Activated naive CD4-positive, alpha-beta T cell treated with anti-CD3 and anti-CD28 coated beads for 36 hours (primary cell): ENCODE data around the gene CADPS. TPM values are rescaled to one million over a fixed set of nuclear protein-coding genes. Genes with fewer than 3 reads are reported as not detected.
"Not testable (repeated sequence)": the region's sequence is repeated elsewhere in the genome, so short reads cannot be mapped to it uniquely, and the experiment has no call there.

Experiments
- CTCF ChIA-PET: fragments of 350-600 bp; sonication (Branson Sonifier 250); formaldehyde crosslinking; loops from one replicate; lab custom pipeline; 2021; ENCODE audit warnings: antibody characterized with exemption; lab: Charles Lee
- DNase-seq: peaks from one replicate; pipeline ENCODE4 v3.0.0-alpha.2; 2020
- H3K27ac Mint-ChIP-seq: one replicate; pipeline ENCODE4 v1.8.0; 2021; ENCODE audit warnings: mild to moderate bottlenecking, mixed read lengths
- H3K27me3 Mint-ChIP-seq: one replicate; pipeline ENCODE4 v1.8.0; 2021; ENCODE audit warnings: low read depth, mixed read lengths
- H3K36me3 Mint-ChIP-seq: one replicate; pipeline ENCODE4 v1.8.0; 2021; ENCODE audit warnings: low read depth, mixed read lengths
- H3K4me1 Mint-ChIP-seq: one replicate; pipeline ENCODE4 v1.8.0; 2021; ENCODE audit warnings: low read depth, mixed read lengths
- H3K4me3 Mint-ChIP-seq: one replicate; pipeline ENCODE4 v1.8.0; 2021; ENCODE audit warnings: mild to moderate bottlenecking, moderate library complexity, mixed read lengths
- H3K9me3 Mint-ChIP-seq: one replicate; pipeline ENCODE4 v1.8.0; 2021; ENCODE audit warnings: mixed read lengths
- intact Hi-C: fragments of 100-400 bp; cut with micrococcal nuclease; formaldehyde crosslinking; loops from one replicate; pipeline ENCODE4 v1.15.1; 2023
- total RNA-seq, 2 experiments: library from RNA; stranded (reverse); gene quantifications; one replicate each; pipeline ENCODE4 v1.2.3, GENCODE V29; 2021

Gene CADPS
- total RNA-seq, 2 experiments from 2014 or later, result not detected

DNA sequence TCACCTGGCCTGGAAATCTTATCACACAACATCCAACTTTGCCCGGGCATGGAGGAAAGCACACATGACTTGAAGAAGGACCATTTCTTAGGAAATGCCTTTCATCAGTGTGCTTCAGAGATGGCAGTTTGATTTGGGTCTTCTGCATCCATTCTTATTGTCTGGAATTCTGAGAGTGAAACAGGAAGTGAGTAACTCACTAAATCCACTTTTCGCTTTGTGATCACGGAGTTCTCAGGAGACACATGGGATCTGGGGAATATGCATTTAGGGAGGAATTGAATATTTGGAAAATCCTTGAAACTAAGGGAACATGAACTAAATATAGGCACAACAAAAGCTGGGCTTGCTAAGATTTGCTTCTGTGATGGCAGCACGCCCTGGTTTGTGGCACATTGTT lies 289.4 kb downstream of the CADPS start:
- no peak overlapping the region for H3K4me3 Mint-ChIP-seq
- CTCF ChIA-PET, result no interaction called here
- intact Hi-C loops, result no loop called here
- no peaks in the 10 kb centered on the region for H3K36me3 Mint-ChIP-seq
- H3K27me3 Mint-ChIP-seq, result peaks cover 3% of the 10 kb centered on the region
- no peak overlapping the region for H3K27ac Mint-ChIP-seq
- H3K9me3 Mint-ChIP-seq, result peaks cover under 1% of the 10 kb centered on the region
- no peak for DNase-seq
- H3K4me1 Mint-ChIP-seq, result no peaks in the 10 kb centered on the region

DNA sequence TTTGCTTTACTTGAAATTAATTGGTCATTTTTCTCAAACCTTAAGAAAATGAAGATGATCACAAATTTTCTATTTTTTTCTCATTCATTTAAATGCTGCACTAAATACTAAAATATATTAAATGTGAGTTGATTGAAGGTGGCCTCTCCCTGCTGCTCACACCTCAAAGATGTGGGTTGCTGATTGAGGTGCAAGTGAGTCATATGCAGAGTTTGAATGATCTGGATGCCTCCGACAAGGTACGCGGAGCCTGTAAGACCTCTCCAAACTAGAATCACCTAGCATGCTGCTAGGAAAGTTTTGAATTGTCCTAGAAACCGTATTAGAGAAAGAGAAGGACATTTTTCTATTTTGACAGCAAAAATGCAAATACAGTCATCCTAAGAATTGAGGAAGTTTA lies 290.6 kb downstream of the CADPS start:
- H3K36me3 Mint-ChIP-seq, result peaks cover 3% of the 10 kb centered on the region
- no peak for DNase-seq
- intact Hi-C loops, result no loop called here
- peaks cover 9% of the 10 kb centered on the region for H3K9me3 Mint-ChIP-seq
- H3K4me3 Mint-ChIP-seq, result no peak overlapping the region
- CTCF ChIA-PET, result no interaction called here
- no peak overlapping the region for H3K27ac Mint-ChIP-seq
- H3K4me1 Mint-ChIP-seq, result no peaks in the 10 kb centered on the region
- no peaks in the 10 kb centered on the region for H3K27me3 Mint-ChIP-seq

DNA sequence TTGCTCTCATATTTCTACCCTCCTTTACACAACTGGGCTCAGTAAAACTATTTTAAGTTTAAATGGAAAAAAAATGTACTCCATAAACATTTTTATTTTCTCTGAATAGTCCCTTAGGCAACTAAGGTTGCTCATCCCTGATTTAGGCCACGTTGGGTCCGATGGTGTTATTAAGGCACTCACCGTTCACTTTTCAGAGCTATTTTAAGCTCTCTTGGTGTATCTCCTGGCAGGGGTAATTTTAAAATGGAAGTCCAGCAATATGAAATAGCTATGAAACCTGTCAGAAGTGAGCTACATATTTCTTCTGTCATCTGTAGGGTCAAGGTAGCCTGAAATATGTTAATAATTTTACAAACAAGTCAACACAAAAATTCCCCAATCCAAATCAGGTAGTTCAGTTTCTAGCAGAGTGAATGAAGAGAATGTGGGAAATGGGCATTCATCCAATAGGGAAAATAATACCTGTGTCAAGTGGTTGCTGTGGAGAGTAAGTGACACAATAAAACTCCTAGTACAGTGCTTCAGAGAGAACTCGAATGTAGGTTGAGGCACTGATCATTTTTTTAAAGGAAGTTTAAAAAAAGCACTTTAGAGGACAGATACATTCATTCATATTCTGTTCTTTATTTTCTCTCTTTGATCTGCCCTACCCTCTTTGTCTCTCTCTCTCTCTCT lies 292.6 kb downstream of the CADPS start:
- CTCF ChIA-PET, result no interaction called here
- Mint-ChIP-seq H3K4me3 (no peak overlapping the region), H3K27me3 (no peaks in the 10 kb centered on the region), H3K9me3 (peaks cover 15% of the 10 kb centered on the region), H3K27ac (no peak overlapping the region), H3K4me1 (no peaks in the 10 kb centered on the region), H3K36me3 (peaks cover 3% of the 10 kb centered on the region)
- intact Hi-C loops, result no loop called here
- no peak for DNase-seq

DNA sequence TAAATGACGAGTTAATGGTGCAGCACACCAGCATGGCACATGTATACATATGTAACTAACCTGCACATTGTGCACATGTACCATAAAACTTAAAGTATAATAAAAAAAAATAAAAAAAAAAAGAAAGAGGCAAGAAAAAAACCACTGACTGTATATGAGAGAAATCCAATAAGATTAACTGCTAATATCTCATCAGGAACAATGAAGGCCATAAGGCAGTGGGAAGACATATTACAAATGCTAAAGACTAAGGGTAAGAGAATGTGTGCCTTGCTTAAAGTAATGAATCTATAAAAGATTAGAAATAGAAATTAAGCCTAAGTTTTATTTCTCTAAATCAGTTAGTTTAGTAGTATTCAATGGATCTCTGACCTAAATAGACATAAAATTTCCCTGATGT lies 294.7 kb downstream of the CADPS start:
- H3K9me3 Mint-ChIP-seq, result peaks cover 15% of the 10 kb centered on the region
- H3K36me3 Mint-ChIP-seq, H3K27me3 Mint-ChIP-seq, H3K4me3 Mint-ChIP-seq, H3K27ac Mint-ChIP-seq, DNase-seq, intact Hi-C loops, H3K4me1 Mint-ChIP-seq, CTCF ChIA-PET: not testable (repeated sequence)

DNA sequence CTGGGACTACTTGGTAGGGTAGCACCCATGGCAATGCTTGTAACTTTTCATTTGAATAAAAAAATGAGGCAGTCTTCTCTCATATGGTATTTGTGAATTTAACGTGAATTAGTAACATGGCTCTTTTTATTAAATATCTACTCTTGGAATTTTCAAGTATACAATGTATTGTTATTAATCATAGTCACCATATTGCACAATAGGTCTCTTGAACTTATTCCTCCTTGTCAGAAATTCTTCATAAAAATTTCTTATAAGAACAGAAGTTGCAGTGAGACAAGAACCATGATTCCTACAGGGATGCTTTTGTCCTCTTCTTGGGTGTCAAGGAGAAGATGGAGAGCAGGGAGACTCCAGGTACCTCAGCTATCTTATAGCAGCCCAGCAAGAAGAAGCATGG lies 298.1 kb downstream of the CADPS start:
- DNase-seq, result no peak
- intact Hi-C loops, result no loop called here
- peaks cover 10% of the 10 kb centered on the region for H3K27me3 Mint-ChIP-seq
- CTCF ChIA-PET, result no interaction called here
- peaks cover 15% of the 10 kb centered on the region for H3K9me3 Mint-ChIP-seq
- peaks cover 3% of the 10 kb centered on the region for H3K36me3 Mint-ChIP-seq
- no peaks in the 10 kb centered on the region for H3K4me1 Mint-ChIP-seq
- H3K27ac Mint-ChIP-seq, result no peak overlapping the region
- H3K4me3 Mint-ChIP-seq, result no peak overlapping the region

DNA sequence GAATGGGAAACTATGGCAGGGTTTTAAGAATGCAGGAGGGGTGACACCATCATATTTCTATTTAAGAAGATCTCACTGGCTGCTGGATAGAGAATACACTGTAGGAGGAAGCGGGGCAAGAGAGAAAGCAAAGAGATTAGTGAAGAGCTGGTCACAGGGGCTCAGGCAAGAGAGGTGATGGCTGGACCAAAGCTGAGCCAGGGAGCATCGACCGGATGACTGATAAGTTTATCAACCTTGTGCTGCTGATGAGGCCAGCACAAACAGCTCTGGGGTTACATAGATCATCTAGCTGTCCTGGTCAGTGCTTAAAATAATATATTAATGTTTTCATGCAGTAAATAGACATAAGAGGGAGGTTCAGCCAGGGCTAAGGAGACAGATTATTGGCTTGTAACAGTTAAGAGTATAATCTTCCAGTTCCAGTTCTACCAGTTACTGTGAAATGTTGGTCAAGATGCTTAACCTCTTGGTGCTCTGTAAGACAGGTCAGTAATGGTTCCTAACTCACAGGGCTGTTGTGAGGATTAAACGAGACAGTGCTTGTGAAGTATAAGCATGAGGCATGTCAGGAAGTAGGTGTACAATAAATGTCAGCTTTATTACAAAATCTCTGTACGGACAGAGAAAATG lies 300.8 kb downstream of the CADPS start:
- no peak for DNase-seq
- CTCF ChIA-PET, result no interaction called here
- intact Hi-C loops, result no loop called here
- peaks cover 3% of the 10 kb centered on the region for H3K9me3 Mint-ChIP-seq
- no peaks in the 10 kb centered on the region for H3K36me3 Mint-ChIP-seq
- no peak overlapping the region for H3K4me3 Mint-ChIP-seq
- no peaks in the 10 kb centered on the region for H3K4me1 Mint-ChIP-seq
- H3K27me3 Mint-ChIP-seq, result peaks cover 13% of the 10 kb centered on the region
- H3K27ac Mint-ChIP-seq, result no peak overlapping the region

DNA sequence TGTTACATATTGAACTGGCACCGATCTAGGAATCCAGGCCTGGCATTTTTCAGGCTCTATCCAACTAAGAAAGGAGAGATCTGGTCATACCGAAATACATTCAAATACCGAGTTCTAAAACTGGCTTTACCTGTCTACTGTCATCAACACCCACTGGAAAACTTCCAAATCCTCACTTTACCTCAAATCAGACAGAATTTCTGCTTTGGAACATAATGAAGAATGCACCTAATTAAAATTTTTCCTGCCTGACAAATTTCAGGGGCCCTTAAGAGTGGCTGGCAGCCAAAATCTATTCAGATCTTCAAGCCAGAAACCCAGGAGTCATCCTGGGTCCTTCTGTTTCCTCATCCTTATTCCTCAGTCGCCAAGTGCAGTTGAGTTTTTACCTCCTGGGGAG lies 303.3 kb downstream of the CADPS start:
- no peaks in the 10 kb centered on the region for H3K9me3 Mint-ChIP-seq
- no peak for DNase-seq
- no peaks in the 10 kb centered on the region for H3K4me1 Mint-ChIP-seq
- H3K27me3 Mint-ChIP-seq, result peaks cover 17% of the 10 kb centered on the region
- no peaks in the 10 kb centered on the region for H3K36me3 Mint-ChIP-seq
- intact Hi-C loops, result no loop called here
- CTCF ChIA-PET, result no interaction called here
- no peak overlapping the region for H3K4me3 Mint-ChIP-seq
- no peak overlapping the region for H3K27ac Mint-ChIP-seq

DNA sequence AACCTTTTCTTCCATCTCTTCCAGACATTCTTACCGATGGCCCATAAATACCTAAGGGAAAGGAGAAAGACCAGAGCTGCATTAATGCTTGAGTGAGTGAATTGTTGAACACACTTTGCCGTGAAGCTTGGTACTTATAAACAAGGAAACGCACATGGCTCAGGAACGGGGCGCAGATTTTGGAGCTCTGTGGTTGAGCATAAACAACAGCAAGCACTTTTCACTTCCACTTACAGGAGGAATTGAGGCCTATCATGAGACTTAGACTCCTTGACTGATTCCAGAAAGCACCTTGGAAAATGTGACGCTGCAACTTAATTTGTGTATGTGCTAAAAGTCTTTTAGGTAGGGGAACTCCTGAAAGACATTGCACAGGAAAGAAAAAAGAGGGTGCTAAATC lies 304.3 kb downstream of the CADPS start:
- Mint-ChIP-seq H3K36me3 (no peaks in the 10 kb centered on the region), H3K27me3 (peaks cover 17% of the 10 kb centered on the region), H3K27ac (no peak overlapping the region), H3K9me3 (no peaks in the 10 kb centered on the region), H3K4me1 (no peaks in the 10 kb centered on the region), H3K4me3 (no peak overlapping the region)
- intact Hi-C loops, result no loop called here
- CTCF ChIA-PET, result no interaction called here
- DNase-seq, result no peak

DNA sequence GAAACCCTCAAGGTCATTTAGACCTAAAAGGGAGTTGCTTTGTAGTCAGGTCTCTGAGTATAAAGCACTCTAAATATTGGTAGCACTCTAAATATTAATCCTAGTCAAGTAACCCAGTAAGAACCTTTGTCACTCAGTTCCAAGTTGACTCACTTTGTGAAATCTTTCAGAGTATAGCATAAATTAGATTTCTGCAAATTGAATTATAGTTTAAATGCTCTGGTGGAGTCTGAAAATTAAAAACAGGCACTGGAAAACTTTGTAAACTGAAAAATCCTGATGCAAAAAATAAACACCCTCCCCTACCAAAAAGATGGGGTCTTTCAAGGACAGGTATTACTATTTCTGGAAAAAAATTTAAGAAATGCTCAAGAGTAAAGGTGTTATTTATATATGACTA lies 305.6 kb downstream of the CADPS start:
- H3K27me3 Mint-ChIP-seq, result peaks cover 17% of the 10 kb centered on the region
- CTCF ChIA-PET, result no interaction called here
- no peak overlapping the region for H3K27ac Mint-ChIP-seq
- H3K4me3 Mint-ChIP-seq, result no peak overlapping the region
- H3K36me3 Mint-ChIP-seq, result no peaks in the 10 kb centered on the region
- intact Hi-C loops, result no loop called here
- no peaks in the 10 kb centered on the region for H3K4me1 Mint-ChIP-seq
- H3K9me3 Mint-ChIP-seq, result no peaks in the 10 kb centered on the region
- no peak for DNase-seq

DNA sequence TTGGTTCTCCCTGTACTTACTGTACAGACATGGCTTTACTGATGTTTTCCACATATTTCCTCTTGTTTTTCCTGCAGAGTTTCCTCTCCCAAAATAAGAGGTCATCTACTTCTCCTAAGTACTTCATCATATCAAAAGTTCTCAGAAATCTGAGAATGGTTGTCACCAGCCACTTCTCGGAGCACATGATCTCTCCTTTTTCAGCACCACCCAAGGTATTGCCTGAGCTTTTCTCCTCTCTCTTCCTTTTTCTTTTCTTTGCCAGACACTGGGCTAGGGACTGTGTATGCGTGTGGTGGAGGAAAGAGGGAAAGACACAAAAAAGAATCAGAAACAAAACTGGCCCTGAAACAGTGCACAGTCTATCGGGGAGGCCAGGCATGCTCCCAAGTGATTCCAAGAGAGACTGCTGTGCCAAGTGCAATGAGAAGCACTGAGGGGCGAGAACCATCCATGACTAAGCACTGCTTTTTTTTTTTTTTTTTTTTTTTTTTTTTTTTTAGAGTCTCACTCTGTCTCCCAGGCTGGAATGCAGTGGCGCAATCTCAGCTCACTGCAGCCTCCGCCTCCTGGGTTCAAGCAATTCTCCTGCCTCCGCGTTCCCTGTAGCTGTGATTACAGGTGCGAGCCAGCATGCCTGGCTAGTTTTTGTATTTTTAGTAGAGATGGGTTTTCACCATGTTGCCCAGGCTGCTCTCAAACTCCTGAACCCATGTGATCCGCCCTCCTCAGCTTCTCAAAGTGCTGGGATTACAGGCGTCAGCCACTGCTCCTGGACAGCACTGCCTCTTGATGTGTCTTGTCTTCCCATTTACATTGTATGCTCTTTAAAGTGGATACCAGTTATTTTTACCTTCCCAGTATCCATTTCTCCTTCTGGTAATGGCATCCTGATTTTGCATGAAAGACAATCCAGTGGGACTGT lies 307.9 kb downstream of the CADPS start:
- no peaks in the 10 kb centered on the region for H3K36me3 Mint-ChIP-seq
- DNase-seq, result no peak
- CTCF ChIA-PET, result no interaction called here
- intact Hi-C loops, result no loop called here
- peaks cover 9% of the 10 kb centered on the region for H3K27me3 Mint-ChIP-seq
- no peak overlapping the region for H3K27ac Mint-ChIP-seq
- H3K9me3 Mint-ChIP-seq, result no peaks in the 10 kb centered on the region
- no peak overlapping the region for H3K4me3 Mint-ChIP-seq
- H3K4me1 Mint-ChIP-seq, result no peaks in the 10 kb centered on the region

DNA sequence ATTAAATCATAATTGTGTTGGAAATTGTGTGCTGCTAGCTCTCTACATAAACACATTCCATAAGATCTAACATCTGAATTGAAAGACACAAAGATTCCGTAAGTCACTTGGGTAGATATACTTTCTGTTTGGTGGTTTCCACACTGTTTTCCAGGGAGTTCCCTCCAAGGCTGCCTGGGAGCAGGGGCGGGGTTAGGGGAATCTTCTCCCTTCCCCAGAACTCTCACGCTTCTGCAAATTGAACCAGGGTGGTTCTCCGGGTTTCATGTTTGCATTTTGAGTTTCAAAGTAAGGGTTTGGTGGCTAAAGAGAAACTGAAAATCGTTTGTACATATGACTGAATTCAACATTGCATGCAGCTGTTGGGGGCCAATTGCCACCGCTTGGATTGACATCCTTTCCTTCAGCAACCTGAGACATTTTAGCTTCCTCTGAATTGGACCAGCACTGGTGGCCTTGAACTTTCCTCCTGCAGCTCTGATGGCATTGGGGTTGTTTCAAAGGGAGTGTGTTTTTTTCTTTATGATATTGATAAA lies 309.1 kb downstream of the CADPS start:
- intact Hi-C loops, result no loop called here
- no peak for DNase-seq
- Mint-ChIP-seq H3K4me1 (no peaks in the 10 kb centered on the region), H3K4me3 (no peak overlapping the region), H3K9me3 (no peaks in the 10 kb centered on the region), H3K27me3 (peaks cover 6% of the 10 kb centered on the region), H3K27ac (no peak overlapping the region), H3K36me3 (no peaks in the 10 kb centered on the region)
- CTCF ChIA-PET, result no interaction called here

DNA sequence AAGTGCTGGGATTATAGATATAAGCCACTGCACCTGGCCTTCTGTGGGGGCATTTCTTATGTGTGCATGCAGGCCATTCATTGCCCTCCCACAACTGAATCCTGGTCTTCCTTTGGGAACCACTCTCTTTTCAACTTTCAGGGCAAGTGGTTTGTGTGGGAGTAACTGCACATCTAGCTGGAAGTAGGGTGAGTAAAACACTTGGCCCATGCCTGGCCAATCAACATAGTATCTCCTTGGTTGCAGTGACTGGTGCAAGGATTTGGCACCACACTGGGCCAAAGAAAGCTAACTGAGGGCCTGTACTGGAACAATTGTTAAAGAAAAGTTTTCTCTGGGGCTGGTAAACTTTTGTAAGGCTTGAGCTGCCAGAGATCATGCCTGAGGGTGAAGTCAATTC lies 312.6 kb downstream of the CADPS start:
- intact Hi-C loops, result no loop called here
- H3K4me3 Mint-ChIP-seq, result no peak overlapping the region
- no peak overlapping the region for H3K27ac Mint-ChIP-seq
- H3K36me3 Mint-ChIP-seq, result no peaks in the 10 kb centered on the region
- DNase-seq, result no peak
- H3K9me3 Mint-ChIP-seq, result no peaks in the 10 kb centered on the region
- CTCF ChIA-PET, result interaction anchor here (0.6 kb wide), 1 partner anchor 59 kb away, joined by 3 read pairs; no protein-coding TSS in a partner anchor
- peaks cover 7% of the 10 kb centered on the region for H3K27me3 Mint-ChIP-seq
- H3K4me1 Mint-ChIP-seq, result no peaks in the 10 kb centered on the region
